SK-N-SH treated with all-trans-retinoic acid at 6 μM for 48 hours (cell line): ENCODE data around the gene VEPH1.

ENCODE experiments used
- ATAC-seq: fragments of 200-7000 bp; cut with Tn5 transposase; 3 replicates; pipeline ENCODE4 v1.9.1; 2020; ENCODE audit warnings: mild to moderate bottlenecking, moderate library complexity
- ARNTL ChIP-seq: fragments of 450-650 bp; formaldehyde crosslinking; IDR thresholded peaks from 2 replicates; pipeline ENCODE4 v1.5.0; 2020; ENCODE audit warnings: low read depth, mild to moderate bottlenecking, moderate library complexity, borderline replicate concordance
- BACH2 ChIP-seq: fragments of 250-450 bp; sonication (Bioruptor Pico); IDR thresholded peaks from 2 replicates; pipeline ENCODE4 v1.9.0; 2021; ENCODE audit warnings: mild to moderate bottlenecking, borderline replicate concordance
- CREB5 ChIP-seq: fragments of 250-450 bp; sonication (Bioruptor Pico); IDR thresholded peaks from 2 replicates; pipeline ENCODE4 v1.5.1; 2020; ENCODE audit warnings: low read depth, mild to moderate bottlenecking, moderate library complexity
- CSDC2 ChIP-seq: fragments of 250-450 bp; sonication (Bioruptor Pico); IDR thresholded peaks from 2 replicates; pipeline ENCODE4 v1.5.0; 2020; ENCODE audit warnings: mild to moderate bottlenecking, moderate library complexity
- ESRRG ChIP-seq: fragments of 250-450 bp; sonication (Bioruptor Pico); IDR thresholded peaks from 2 replicates; pipeline ENCODE4 v1.6.1; 2021; ENCODE audit warnings: mild to moderate bottlenecking
- GLIS3 ChIP-seq: fragments of 250-450 bp; sonication (Bioruptor Pico); IDR thresholded peaks from 2 replicates; pipeline ENCODE4 v1.5.0; 2020; ENCODE audit warnings: mild to moderate bottlenecking, moderate library complexity
- ISL1 ChIP-seq: fragments of 250-450 bp; sonication (Bioruptor Pico); IDR thresholded peaks from 2 replicates; pipeline ENCODE4 v2.1.2; 2022; ENCODE audit warnings: mild to moderate bottlenecking, moderate library complexity
- OSR1 ChIP-seq: fragments of 250-450 bp; sonication (Bioruptor Pico); IDR thresholded peaks from 2 replicates; pipeline ENCODE4 v1.8.0; 2022; ENCODE audit warnings: moderate library complexity, mild to moderate bottlenecking, inconsistent platforms
- PATZ1 ChIP-seq: fragments of 250-450 bp; sonication (Bioruptor Pico); IDR thresholded peaks from 2 replicates; pipeline ENCODE4 v1.8.0; 2020; ENCODE audit warnings: mild to moderate bottlenecking, moderate library complexity, borderline replicate concordance
- POU6F1 ChIP-seq: fragments of 250-450 bp; sonication (Bioruptor Pico); IDR thresholded peaks from 2 replicates; pipeline ENCODE4 v1.8.0; 2021; ENCODE audit warnings: low read depth, mild to moderate bottlenecking, moderate library complexity, borderline replicate concordance
- PPARA ChIP-seq: fragments of 250-450 bp; sonication (Bioruptor Pico); IDR thresholded peaks from 2 replicates; pipeline ENCODE4 v1.5.0; 2020; ENCODE audit warnings: mild to moderate bottlenecking, borderline replicate concordance
- RARB ChIP-seq: fragments of 250-450 bp; sonication (Bioruptor Pico); IDR thresholded peaks from 2 replicates; pipeline ENCODE4 v1.8.0; 2021; ENCODE audit warnings: mild to moderate bottlenecking, moderate library complexity
- SNAI2 ChIP-seq: fragments of 250-450 bp; sonication (Bioruptor Pico); IDR thresholded peaks from 2 replicates; pipeline ENCODE4 v1.5.0; 2020; ENCODE audit warnings: mild to moderate bottlenecking, moderate library complexity
- TCF4 ChIP-seq: fragments of 250-450 bp; sonication (Bioruptor Pico); IDR thresholded peaks from 2 replicates; pipeline ENCODE4 v1.8.0; 2021; ENCODE audit warnings: mild to moderate bottlenecking, moderate library complexity, borderline replicate concordance
- TSHZ2 ChIP-seq: fragments of 250-450 bp; sonication (Bioruptor Pico); IDR thresholded peaks from 2 replicates; pipeline ENCODE4 v1.5.0; 2020; ENCODE audit warnings: mild to moderate bottlenecking, moderate library complexity
- ZC3H10 ChIP-seq: fragments of 250-450 bp; sonication (Bioruptor Pico); IDR thresholded peaks from 2 replicates; pipeline ENCODE4 v1.5.1; 2021; ENCODE audit warnings: mild to moderate bottlenecking, moderate library complexity
- ZFP3 ChIP-seq: fragments of 250-450 bp; sonication (Bioruptor Pico); IDR thresholded peaks from 2 replicates; pipeline ENCODE4 v1.5.0; 2020; ENCODE audit warnings: mild to moderate bottlenecking, moderate library complexity
- ZNF565 ChIP-seq: fragments of 450-650 bp; formaldehyde crosslinking; conservative IDR thresholded peaks from 2 replicates; pipeline ENCODE4 v1.5.0; 2020; ENCODE audit warnings: low read depth, mild to moderate bottlenecking, moderate library complexity
- ZNF8 ChIP-seq: fragments of 450-650 bp; formaldehyde crosslinking; IDR thresholded peaks from 2 replicates; pipeline ENCODE4 v1.5.0; 2020; ENCODE audit warnings: mild to moderate bottlenecking, moderate library complexity

VEPH1 gene

DNA sequence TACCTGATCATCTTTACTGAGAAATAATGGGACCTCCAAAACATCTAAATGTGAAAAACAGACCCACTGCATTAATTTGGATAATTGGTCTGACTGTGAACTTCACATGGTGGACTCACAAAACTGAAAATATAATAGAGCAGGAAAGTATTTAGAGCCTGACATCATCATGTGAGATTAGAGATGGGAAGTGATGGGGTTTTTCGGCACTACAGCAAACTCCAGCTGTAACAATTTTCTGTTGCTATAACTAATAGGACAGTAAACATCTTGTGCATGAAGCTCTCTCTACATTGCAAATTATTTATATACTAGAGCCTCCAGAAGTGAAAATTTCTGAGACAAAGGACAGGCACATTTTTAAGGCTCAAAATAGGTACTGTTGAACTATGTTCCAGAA, 32.2 kb downstream of the VEPH1 start:
- no peak for ATAC-seq
- TF ChIP-seq TSHZ2 (CRISPR knock-in tag) (no peak), PPARA (CRISPR knock-in tag) (no peak), PATZ1 (CRISPR knock-in tag) (no peak), GLIS3 (CRISPR knock-in tag) (no peak), SNAI2 (CRISPR knock-in tag) (no peak), ZNF8 (CRISPR knock-in tag) (no peak), POU6F1 (CRISPR knock-in tag) (no peak)
- TF ChIP-seq, all 23 proteins: peak for 0

- no peak for TF ChIP-seq PATZ1 (CRISPR knock-in tag)
- no peak for TF ChIP-seq CSDC2 (CRISPR knock-in tag)
- TF ChIP-seq ZNF565 = no peak
- TF ChIP-seq GLIS3 (CRISPR knock-in tag) = no peak
- no peak for TF ChIP-seq PPARA (CRISPR knock-in tag)
- no peak for TF ChIP-seq ISL1
- TF ChIP-seq SNAI2 (CRISPR knock-in tag) = no peak
- no peak for TF ChIP-seq ZC3H10 (CRISPR knock-in tag)
- no peak for TF ChIP-seq TCF4 (CRISPR knock-in tag)
- no peak for TF ChIP-seq RARB (CRISPR knock-in tag)
- TF ChIP-seq TSHZ2 (CRISPR knock-in tag) = no peak
- TF ChIP-seq ESRRG (CRISPR knock-in tag) = no peak
- ATAC-seq = no peak
These were observed 33.5 kb downstream of the VEPH1 start for GRCh38 chr3:157469561-157470294.

DNA sequence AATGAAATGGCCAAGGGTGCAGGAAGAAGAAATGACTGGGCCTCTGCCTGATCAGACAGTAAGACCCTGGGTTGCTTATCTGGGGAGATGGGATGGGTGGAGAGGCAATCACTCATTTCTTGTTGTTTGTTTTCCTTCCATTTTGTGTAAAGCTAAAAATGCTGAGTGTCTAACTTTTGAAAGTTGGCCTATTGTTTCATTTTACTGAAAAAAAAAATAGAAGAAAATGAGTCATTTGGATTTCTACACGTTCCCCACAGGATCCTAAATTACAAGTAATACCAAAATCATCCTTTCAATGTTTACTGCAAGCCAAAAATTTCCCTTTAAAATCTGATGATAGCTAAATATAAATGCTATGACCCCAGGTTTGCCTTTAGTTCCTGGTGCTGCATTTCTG, 36.0 kb downstream of the VEPH1 start:
- no peak for ATAC-seq
- TF ChIP-seq OSR1 (CRISPR knock-in tag) = no peak
- TF ChIP-seq PATZ1 (CRISPR knock-in tag) = no peak
- TF ChIP-seq CSDC2 (CRISPR knock-in tag) = no peak
- no peak for TF ChIP-seq BACH2
- TF ChIP-seq CREB5 = no peak
- TF ChIP-seq POU6F1 (CRISPR knock-in tag) = no peak
- TF ChIP-seq ARNTL (CRISPR knock-in tag) = no peak
- no peak for TF ChIP-seq GLIS3 (CRISPR knock-in tag)
- TF ChIP-seq SNAI2 (CRISPR knock-in tag) = no peak
- no peak for TF ChIP-seq ZNF8 (CRISPR knock-in tag)
- TF ChIP-seq ZFP3 (CRISPR knock-in tag) = no peak
- TF ChIP-seq TCF4 (CRISPR knock-in tag) = no peak
- no peak for TF ChIP-seq ESRRG (CRISPR knock-in tag)
- no peak for TF ChIP-seq PPARA (CRISPR knock-in tag)
